Skeletal muscle satellite cell (primary cell): ENCODE data around the gene NKAIN4.
"Not testable (repeated sequence)": the region's sequence is repeated elsewhere in the genome, so short reads cannot be mapped to it uniquely, and the experiment has no call there.

Experiments used
- H3K27me3 ChIP-seq: 2 replicates; pipeline ENCODE4 v1.7.0; 2013; ENCODE audit warnings: low read length; ENCODE audit not compliant: control insufficient read depth, insufficient read depth
- H3K36me3 ChIP-seq: 2 replicates; pipeline ENCODE4 v1.7.0; 2013; ENCODE audit warnings: mild to moderate bottlenecking, control low read depth, low read length; ENCODE audit not compliant: insufficient read depth
- H3K4me1 ChIP-seq: 2 replicates; pipeline ENCODE4 v1.7.0; 2013; ENCODE audit warnings: low read length; ENCODE audit not compliant: control insufficient read depth, insufficient read depth
- H3K4me2 ChIP-seq: 2 replicates; pipeline ENCODE4 v1.7.0; 2013; ENCODE audit warnings: mild to moderate bottlenecking, low read length
- H3K4me3 ChIP-seq: 2 replicates; pipeline ENCODE4 v1.7.0; 2013; ENCODE audit warnings: low read length
- H3K9ac ChIP-seq: 2 replicates; pipeline ENCODE4 v1.7.0; 2013; ENCODE audit warnings: mild to moderate bottlenecking, low read depth, low read length, moderate library complexity
- H3K9me3 ChIP-seq: replicated peaks from 2 replicates; pipeline ENCODE4 v1.7.0; 2013; ENCODE audit warnings: mild to moderate bottlenecking, control low read depth, low read length

The NKAIN4 gene

GRCh38 chr20:63225082-63225454 lies 29.2 kb downstream of the NKAIN4 start:
- Histone ChIP-seq H3K36me3 (no peaks in the 10 kb centered on the region), H3K9me3 (no peaks in the 10 kb centered on the region), H3K9ac (no peak overlapping the region), H3K4me2 (no peak overlapping the region), H3K4me1 (no peaks in the 10 kb centered on the region), H3K27me3 (peaks cover 39% of the 10 kb centered on the region), H3K4me3 (no peak overlapping the region)

- peaks cover 43% of the 10 kb centered on the region for H3K27me3 ChIP-seq
- no peaks in the 10 kb centered on the region for H3K4me1 ChIP-seq
- H3K4me3 ChIP-seq = no peak overlapping the region
- no peak overlapping the region for H3K9ac ChIP-seq
- no peak overlapping the region for H3K4me2 ChIP-seq
- H3K36me3 ChIP-seq = no peaks in the 10 kb centered on the region
- H3K9me3 ChIP-seq = no peaks in the 10 kb centered on the region
These were observed 29.7 kb downstream of the NKAIN4 start for GRCh38 chr20:63224412-63225081.

- Histone ChIP-seq H3K4me1 (no peaks in the 10 kb centered on the region), H3K9ac (no peak overlapping the region), H3K4me2 (no peak overlapping the region), H3K27me3 (peaks cover 44% of the 10 kb centered on the region), H3K36me3 (no peaks in the 10 kb centered on the region), H3K4me3 (no peak overlapping the region), H3K9me3 (no peaks in the 10 kb centered on the region)
These were observed 30.4 kb downstream of the NKAIN4 start for GRCh38 chr20:63223826-63224207.

- no peak overlapping the region for H3K9ac ChIP-seq
- no peaks in the 10 kb centered on the region for H3K4me1 ChIP-seq
- peaks cover 40% of the 10 kb centered on the region for H3K27me3 ChIP-seq
- no peaks in the 10 kb centered on the region for H3K36me3 ChIP-seq
- no peak overlapping the region for H3K4me2 ChIP-seq
- H3K4me3 ChIP-seq = no peak overlapping the region
- no peaks in the 10 kb centered on the region for H3K9me3 ChIP-seq
These were observed 31.0 kb downstream of the NKAIN4 start for GRCh38 chr20:63223121-63223825.

- H3K4me2 ChIP-seq = no peak overlapping the region
- H3K4me3 ChIP-seq = no peak overlapping the region
- peaks cover 39% of the 10 kb centered on the region for H3K27me3 ChIP-seq
- no peaks in the 10 kb centered on the region for H3K4me1 ChIP-seq
- H3K9ac ChIP-seq = no peak overlapping the region
- no peaks in the 10 kb centered on the region for H3K36me3 ChIP-seq
- no peaks in the 10 kb centered on the region for H3K9me3 ChIP-seq
These were observed 31.7 kb downstream of the NKAIN4 start for GRCh38 chr20:63222541-63222940.

DNA sequence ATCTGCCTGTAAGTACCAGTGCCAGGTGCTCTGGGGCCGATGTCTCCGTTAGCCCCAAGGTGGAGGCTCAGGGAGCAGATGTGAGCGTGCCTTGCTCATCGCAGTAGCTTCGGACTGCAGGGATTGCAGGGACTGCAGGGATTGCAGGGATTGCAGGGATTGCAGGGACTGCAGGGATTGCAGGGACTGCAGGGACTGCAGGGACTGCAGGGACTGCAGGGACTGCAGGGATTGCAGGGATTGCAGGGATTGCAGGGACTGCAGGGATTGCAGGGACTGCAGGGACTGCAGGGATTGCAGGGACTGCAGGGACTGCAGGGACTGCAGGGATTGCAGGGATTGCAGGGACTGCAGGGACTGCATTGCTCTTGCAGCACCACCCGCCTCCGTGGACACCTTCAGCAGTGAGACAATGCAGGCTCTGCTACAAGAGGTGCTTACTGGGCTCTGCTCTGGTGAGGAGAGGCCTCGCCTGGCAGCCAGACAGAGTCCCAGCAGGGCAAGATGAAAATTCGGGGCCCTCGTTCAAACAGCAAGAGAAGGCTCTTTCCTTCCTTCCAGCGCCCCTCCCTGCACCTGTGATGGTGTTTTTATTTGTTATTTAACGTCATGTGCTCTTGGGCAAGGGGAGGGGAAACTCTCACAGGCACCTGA lies 32.7 kb downstream of the NKAIN4 start:
- H3K4me2 ChIP-seq, H3K36me3 ChIP-seq, H3K4me1 ChIP-seq, H3K9ac ChIP-seq, H3K9me3 ChIP-seq, H3K4me3 ChIP-seq: not testable (repeated sequence)
- peaks cover 39% of the 10 kb centered on the region for H3K27me3 ChIP-seq

DNA sequence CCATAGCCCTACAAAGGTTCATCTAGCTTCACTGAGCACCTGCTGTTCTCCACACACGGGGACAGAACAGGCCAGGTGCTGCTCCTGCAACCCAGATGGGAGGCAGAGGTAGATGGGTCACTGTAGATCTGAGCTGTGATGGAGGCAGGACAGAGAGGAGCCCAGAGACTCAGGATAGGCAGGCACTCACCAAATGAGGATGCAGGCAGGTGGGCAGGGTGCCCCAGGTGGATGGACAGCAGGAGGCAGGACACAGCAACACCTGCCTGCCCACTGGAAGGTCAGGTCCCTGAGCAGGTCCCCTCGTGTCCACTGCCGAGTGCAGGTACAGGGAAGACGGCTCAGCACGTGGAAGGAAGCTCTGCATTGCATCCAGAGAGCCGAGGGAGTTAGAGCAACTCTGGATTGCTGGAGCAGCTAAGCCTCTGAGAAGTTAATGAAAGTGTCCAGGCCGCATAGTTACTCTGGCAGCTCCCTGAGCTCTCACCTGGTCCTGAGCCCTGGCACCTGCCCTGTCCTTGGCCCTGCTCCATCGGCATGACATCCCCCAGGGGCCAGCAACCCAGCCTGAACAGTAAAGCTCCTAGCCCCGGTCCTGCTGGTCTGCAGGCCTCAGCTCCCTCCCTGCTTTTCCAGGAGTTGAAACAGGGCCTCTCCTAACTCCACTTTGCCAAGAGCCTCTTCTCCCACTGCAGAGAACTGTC lies 33.4 kb downstream of the NKAIN4 start:
- Histone ChIP-seq H3K36me3 (no peaks in the 10 kb centered on the region), H3K9me3 (no peaks in the 10 kb centered on the region), H3K4me1 (peaks cover 9% of the 10 kb centered on the region), H3K9ac (no peak overlapping the region), H3K27me3 (peaks cover 39% of the 10 kb centered on the region), H3K4me2 (no peak overlapping the region), H3K4me3 (no peak overlapping the region)

DNA sequence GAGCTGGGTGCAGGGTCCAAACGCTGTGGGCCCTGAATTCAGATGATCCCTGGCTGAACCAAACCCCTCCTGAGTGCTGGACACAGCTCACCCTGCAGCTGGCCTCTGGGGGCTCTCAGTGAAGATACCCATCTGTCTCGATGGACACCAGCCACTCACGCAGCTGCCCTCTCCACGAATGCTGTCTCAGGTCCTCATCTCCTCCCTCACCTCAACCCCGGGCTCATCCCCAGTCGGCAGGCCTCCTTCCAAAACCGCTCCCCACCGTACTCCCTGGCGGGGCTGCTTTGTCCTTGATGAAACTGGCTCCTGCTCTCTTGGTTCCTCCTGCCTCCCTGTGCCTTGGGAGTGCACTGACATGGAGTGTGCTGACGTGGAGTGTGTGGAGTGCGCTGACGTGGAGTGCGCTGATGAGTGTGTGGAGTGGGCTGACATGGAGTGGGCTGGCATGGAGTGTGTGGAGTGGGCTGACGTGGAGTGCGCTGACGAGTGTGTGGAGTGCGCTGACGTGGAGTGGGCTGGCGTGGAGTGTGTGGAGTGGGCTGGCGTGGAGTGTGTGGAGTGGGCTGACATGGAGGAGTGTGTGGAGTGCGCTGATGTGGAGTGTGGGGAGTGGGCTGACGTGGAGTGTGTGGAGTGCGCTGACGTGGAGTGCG lies 34.3 kb downstream of the NKAIN4 start:
- Histone ChIP-seq H3K9me3 (no peaks in the 10 kb centered on the region), H3K27me3 (peaks cover 36% of the 10 kb centered on the region), H3K4me3 (no peak overlapping the region), H3K9ac (no peak overlapping the region), H3K4me2 (no peak overlapping the region), H3K36me3 (no peaks in the 10 kb centered on the region), H3K4me1 (peaks cover 9% of the 10 kb centered on the region)

DNA sequence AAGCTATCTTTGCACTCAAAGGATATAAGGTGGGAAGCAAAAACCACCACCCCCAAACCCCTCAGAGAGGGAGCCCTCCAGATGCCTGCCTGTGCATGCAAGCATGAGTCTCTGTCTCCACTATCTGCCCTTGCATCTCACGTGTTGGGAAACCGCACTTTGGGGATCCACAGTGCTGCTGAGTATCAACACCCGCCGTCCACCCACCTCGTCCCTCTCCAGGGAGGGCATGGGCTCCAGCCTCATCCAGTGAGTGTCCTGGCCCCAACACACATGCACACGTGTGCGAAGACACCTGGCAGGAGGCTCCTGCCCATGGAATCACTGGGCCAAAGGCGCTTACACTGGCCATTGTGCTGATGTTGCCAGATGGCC lies 34.8 kb downstream of the NKAIN4 start:
- Histone ChIP-seq H3K4me2 (no peak overlapping the region), H3K4me1 (peaks cover 15% of the 10 kb centered on the region), H3K36me3 (peaks cover 3% of the 10 kb centered on the region), H3K9me3 (no peaks in the 10 kb centered on the region), H3K27me3 (peaks cover 36% of the 10 kb centered on the region), H3K4me3 (no peak overlapping the region), H3K9ac (no peak overlapping the region)

- Histone ChIP-seq H3K36me3 (peaks cover 9% of the 10 kb centered on the region), H3K9ac (no peak overlapping the region), H3K9me3 (no peaks in the 10 kb centered on the region)
These were observed 35.4 kb downstream of the NKAIN4 start for GRCh38 chr20:63218701-63219446.

More at GRCh38 chr20:63218701-63219446, 35.4 kb downstream of the NKAIN4 start:
- no peak overlapping the region for H3K4me3 ChIP-seq
- peaks cover 16% of the 10 kb centered on the region for H3K4me1 ChIP-seq
- no peak overlapping the region for H3K4me2 ChIP-seq
- peaks cover 31% of the 10 kb centered on the region for H3K27me3 ChIP-seq
